Heart left ventricle (tissue), 16 donors: ENCODE results near the gene EIF6. TPM values are rescaled to one million over a fixed set of nuclear protein-coding genes. Genes with fewer than 3 reads are reported as not detected.

Experiments
- ATAC-seq, 4 donors: fragments of 200-7000 bp; cut with Tn5 transposase; one replicate each; pipeline ENCODE4 v1.9.1; 2020 to 2022; ENCODE audit warnings: moderate library complexity in 4 of 4, mild to moderate bottlenecking in 3 of 4, moderate number of reproducible peaks in 1 of 4
- DNase-seq, 5 donors: peaks; one replicate each; pipeline ENCODE4 v3.0.0-alpha.2; 2020
- H3K27ac ChIP-seq, 12 donors: fragments of 200-600 bp; sonication (generic) in 4 of 12; one replicate each; pipeline versions ENCODE4 v1.5.0 to v1.8.0; 2016 to 2022; ENCODE audit warnings: mild to moderate bottlenecking in 2 of 12
- H3K27me3 ChIP-seq, 9 donors: fragments of 200-600 bp; sonication (generic) in 2 of 9; one replicate each; pipeline versions ENCODE4 v1.5.1 to v1.8.0; 2016 to 2022; ENCODE audit warnings: mild to moderate bottlenecking in 3 of 9
- H3K36me3 ChIP-seq, 9 donors: fragments of 200-600 bp; sonication (generic) in 2 of 9; one replicate each; pipeline versions ENCODE4 v1.5.0 to v1.8.0; 2018 to 2022; ENCODE audit warnings: mild to moderate bottlenecking in 2 of 9
- H3K4me1 ChIP-seq, 12 donors: fragments of 200-600 bp; sonication (generic) in 4 of 12; one replicate each; pipeline versions ENCODE4 v1.5.0 to v1.8.0; 2016 to 2022; ENCODE audit warnings: mild to moderate bottlenecking in 3 of 12
- H3K4me3 ChIP-seq, 12 donors: fragments of 200-600 bp; sonication (generic) in 4 of 12; one replicate each; pipeline versions ENCODE4 v1.5.0 to v1.8.0; 2017 to 2022; ENCODE audit warnings: mild to moderate bottlenecking in 9 of 12, moderate library complexity in 4 of 12
- H3K9me3 ChIP-seq, 12 donors: fragments of 200-600 bp; sonication (generic) in 4 of 12; one replicate each; pipeline versions ENCODE4 v1.5.0 to v1.8.0; 2016 to 2022; ENCODE audit warnings: mild to moderate bottlenecking in 1 of 12
- POLR2A ChIP-seq, 2 donors: fragments of 450-650 bp; IDR thresholded peaks; one replicate each; pipeline ENCODE4 v1.6.1; 2017; ENCODE audit warnings: antibody characterized with exemption in 2 of 2, mild to moderate bottlenecking in 2 of 2, moderate library complexity in 2 of 2
- WGBS, 4 donors: extraction: QIAGEN DNeasy Blood & Tissue Kit in 2 of 4; methylation state at CpG; one replicate each; pipeline versions ENCODE4 v1.1.5 to v1.1.7; 2013 to 2018; 5-methylcytosine and 5-hydroxymethylcytosine counted together
- intact Hi-C, 10 donors: fragments of 100-400 bp; cut with DNase I; formaldehyde crosslinking; loops; one replicate each; pipeline versions ENCODE4 v1.11.1 to v1.14.2; 2022
- polyA plus RNA-seq, 2 donors: library from polyadenylated mRNA; stranded (reverse); fragments of 200-250 nt; gene quantifications; one replicate each; pipeline ENCODE4 v1.2.3, GENCODE V29; 2013
- total RNA-seq, 9 donors: library from RNA; depleted of rRNA in 2 of 9; stranded (reverse); fragments of >200 nt in 2 of 9; fragmentation: NEBNext Ultra II Directional in 3 of 9; extraction: Animal tissue kit (Norgen Biotek cat#: 25700) in 3 of 9; gene quantifications; one replicate each; pipeline versions ENCODE4 v1.1.0 to v1.2.4, GENCODE V29; 2016 to 2023
- TF ChIP-seq, protein P1 (sequence below), 12 donors: fragments of 200-600 bp; sonication (generic) in 4 of 12; IDR thresholded peaks; one replicate each; pipeline versions ENCODE4 v1.5.0 to v1.8.0; 2018 to 2022; ENCODE audit warnings: antibody characterized with exemption in 12 of 12, mild to moderate bottlenecking in 5 of 12
- donor health status: ischemic (EF 13 %, LVEDD 7.1; RV severe dilation, severe dysfunction).
- donor health status: healthy with polysubstance abuse.
- donor health status: DM: no; HTN: yes; CAD: no.
- donor health status: DM: no; HTN: no; CAD: no.
- donor health status: ischemic (EF 25% LVEDD 6.9; RV normal size, moderate dysfunction).
- donor health status: ischemic (EF 25% LVEDD 5.7; RV mildly dilated, moderate dysfunction).
- donor health status: healthy.
- donor health status: DM: yes; HTN: yes; CAD: no.
- donor health status: ischemic (EF 35%, LVEDD 5.7; RV mildly dilated, moderate dysfunction).
- donor health status: nonischemic (EF 11% LVEDD 7.7; RV severe dilation, severe dysfunction).
- donor health status: DM: yes; HTN: yes; CAD: no.
- donor health status: PGD.
- donor health status: ischemic (EF 29% LVEDD 5.4; RV normal size, mild dysfunction).
- donor health status: nonischemic (EF 23%, LVEDD 6.1; RV moderate dilation, normal function).

The EIF6 gene
- total and polyA plus RNA-seq, 11 donors = 27.5 to 150 (median 42.1) TPM

DNA sequence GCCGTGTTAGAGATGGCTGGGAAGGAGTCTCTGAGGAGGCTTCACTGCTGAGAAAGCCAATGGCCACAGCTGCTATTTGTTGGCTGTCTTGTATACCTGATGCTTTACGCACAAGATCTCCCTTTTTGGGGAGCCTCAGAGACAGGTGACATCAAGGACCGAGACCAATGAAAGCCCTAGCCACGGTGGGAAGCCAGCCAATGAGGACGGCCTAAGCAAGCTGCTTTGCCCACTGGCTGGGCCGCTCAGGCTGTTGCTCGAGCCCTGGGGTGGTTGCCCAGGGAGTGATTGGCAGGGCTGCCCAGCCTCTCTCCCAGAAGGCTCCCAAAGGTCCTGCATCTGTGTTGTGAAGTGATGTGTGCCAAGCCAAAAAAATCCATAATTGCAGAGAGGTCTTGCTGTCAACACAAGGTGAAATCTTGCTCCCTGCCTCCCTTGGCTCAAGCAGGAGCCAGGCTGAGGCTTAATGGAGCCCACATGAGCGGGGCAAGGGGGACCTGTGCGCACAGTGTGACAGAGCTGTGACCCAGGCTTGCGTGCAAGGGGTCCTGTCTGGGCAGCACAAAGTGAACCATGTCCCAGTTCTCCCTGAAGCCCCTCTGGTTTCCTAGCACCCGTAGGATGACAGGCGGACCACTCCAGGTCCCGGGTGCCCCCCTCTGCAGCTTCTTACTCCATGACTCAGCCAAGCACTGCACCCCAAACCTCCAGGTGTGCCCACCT, 11.0 kb downstream of the EIF6 start:
- Histone ChIP-seq H3K4me1 (peaks cover 2 to 39% (median 13%) of the 10 kb centered on the region in 12 donors), H3K27ac (peak overlapping the region in 1 of 12 donors; percentile 19), H3K9me3 (no peaks in the 10 kb centered on the region), H3K36me3 (peaks cover 0 to 64% (median 16%) of the 10 kb centered on the region in 9 donors), H3K27me3 (no peaks in the 10 kb centered on the region), H3K4me3 (no peak overlapping the region)
- 67 to 81% (median 74%) methylated on average over 11 to 13 of the region's 13 CpGs for WGBS, 4 donors
- peak in 4 of 5 donors; percentile 58 to 76 (median 63) for DNase-seq
- peak; percentile 12 to 28 (median 20) for ATAC-seq
- no peak for TF ChIP-seq POLR2A (IDR thresholded peaks at IDR 0.05)
- TF ChIP-seq, protein P1, sequence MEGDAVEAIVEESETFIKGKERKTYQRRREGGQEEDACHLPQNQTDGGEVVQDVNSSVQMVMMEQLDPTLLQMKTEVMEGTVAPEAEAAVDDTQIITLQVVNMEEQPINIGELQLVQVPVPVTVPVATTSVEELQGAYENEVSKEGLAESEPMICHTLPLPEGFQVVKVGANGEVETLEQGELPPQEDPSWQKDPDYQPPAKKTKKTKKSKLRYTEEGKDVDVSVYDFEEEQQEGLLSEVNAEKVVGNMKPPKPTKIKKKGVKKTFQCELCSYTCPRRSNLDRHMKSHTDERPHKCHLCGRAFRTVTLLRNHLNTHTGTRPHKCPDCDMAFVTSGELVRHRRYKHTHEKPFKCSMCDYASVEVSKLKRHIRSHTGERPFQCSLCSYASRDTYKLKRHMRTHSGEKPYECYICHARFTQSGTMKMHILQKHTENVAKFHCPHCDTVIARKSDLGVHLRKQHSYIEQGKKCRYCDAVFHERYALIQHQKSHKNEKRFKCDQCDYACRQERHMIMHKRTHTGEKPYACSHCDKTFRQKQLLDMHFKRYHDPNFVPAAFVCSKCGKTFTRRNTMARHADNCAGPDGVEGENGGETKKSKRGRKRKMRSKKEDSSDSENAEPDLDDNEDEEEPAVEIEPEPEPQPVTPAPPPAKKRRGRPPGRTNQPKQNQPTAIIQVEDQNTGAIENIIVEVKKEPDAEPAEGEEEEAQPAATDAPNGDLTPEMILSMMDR (IDR thresholded peaks at IDR 0.05) = no peak
- intact Hi-C loops = loop anchor here in 4 of 10 donors (10.0 kb wide), 3 partner anchors 129 to 439 kb away; partner anchors contain the start of genes ACSS2 (in 2 of the 4), GGT7 (in 2 of the 4) and EDEM2 (in 1 of the 4)

DNA sequence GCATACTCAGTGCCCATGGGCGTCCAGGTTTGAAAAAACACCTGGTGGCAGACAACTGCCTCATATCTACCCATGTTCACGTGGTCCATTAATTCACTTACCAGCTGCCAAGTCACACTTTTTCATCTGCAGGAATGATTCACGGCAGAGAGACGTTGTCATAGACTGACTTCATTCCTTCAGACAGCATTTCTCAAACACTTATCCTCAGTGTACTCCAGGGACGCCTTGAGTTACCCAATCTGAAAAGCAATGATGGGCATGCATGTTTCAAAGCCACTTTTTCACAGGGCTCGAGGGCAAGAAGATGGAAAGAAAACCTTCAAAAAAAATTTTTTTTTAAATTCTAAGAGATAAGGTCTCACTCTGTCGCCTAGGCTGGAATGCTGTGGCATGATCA, 12.7 kb downstream of the EIF6 start:
- WGBS, 4 donors = 74 to 82% (median 76%) methylated on average over 7 of the region's 7 CpGs
- H3K27me3 ChIP-seq = no peaks in the 10 kb centered on the region
- H3K36me3 ChIP-seq = peaks cover 0 to 78% (median 26%) of the 10 kb centered on the region in 9 donors
- no peak overlapping the region for H3K27ac ChIP-seq
- DNase-seq = no peak
- intact Hi-C loops = loop anchor here in 4 of 10 donors (10.0 kb wide), 3 partner anchors 127 to 437 kb away; partner anchors contain the start of genes ACSS2 (in 2 of the 4), GGT7 (in 2 of the 4) and EDEM2 (in 1 of the 4)
- ATAC-seq = no peak
- TF ChIP-seq, protein P1 (IDR thresholded peaks at IDR 0.05) = no peak
- no peak for TF ChIP-seq POLR2A (IDR thresholded peaks at IDR 0.05)
- no peaks in the 10 kb centered on the region for H3K9me3 ChIP-seq
- H3K4me3 ChIP-seq = no peak overlapping the region
- H3K4me1 ChIP-seq = peaks cover 0 to 30% (median 9%) of the 10 kb centered on the region in 12 donors

DNA sequence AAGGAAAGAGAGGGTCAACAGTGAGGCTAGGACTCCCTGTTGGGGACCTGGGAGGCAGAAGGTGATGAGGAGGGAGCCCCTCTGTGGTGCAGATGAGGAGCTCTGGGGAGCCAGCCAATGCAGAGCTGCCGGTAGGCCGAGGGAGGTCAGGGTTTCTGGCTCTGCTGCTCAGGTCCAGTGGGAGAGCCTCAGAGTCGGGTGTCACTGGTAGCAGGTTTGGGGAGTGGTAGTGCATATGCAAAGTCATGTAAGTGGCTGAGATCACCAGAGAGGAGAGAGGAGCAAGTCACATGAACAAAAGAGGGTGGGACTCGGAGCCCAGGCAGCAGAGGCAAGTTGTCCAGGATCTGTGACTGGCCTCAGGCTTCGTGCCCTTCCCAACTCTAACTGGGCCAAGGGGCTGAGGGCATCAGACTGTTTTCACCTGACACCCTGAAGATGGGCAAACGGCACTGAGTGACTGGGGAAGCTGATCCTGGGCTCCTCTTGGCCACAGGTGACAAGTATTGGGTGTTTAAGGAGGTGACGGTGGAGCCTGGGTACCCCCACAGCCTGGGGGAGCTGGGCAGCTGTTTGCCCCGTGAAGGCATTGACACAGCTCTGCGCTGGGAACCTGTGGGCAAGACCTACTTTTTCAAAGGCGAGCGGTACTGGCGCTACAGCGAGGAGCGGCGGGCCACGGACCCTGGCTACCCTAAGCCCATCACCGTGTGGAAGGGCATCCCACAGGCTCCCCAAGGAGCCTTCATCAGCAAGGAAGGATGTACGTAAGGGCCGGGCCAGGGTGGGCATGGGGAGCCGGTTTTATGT, 13.3 kb downstream of the EIF6 start:
- intact Hi-C loops = loop anchor here in 4 of 10 donors (10.0 kb wide), 3 partner anchors 126 to 436 kb away; partner anchors contain the start of genes ACSS2 (in 2 of the 4), GGT7 (in 2 of the 4) and EDEM2 (in 1 of the 4)
- Histone ChIP-seq H3K27ac (no peak overlapping the region), H3K27me3 (no peaks in the 10 kb centered on the region), H3K9me3 (no peaks in the 10 kb centered on the region), H3K4me1 (peaks cover 0 to 23% (median 2%) of the 10 kb centered on the region in 12 donors), H3K4me3 (no peak overlapping the region), H3K36me3 (peaks cover 0 to 78% (median 28%) of the 10 kb centered on the region in 9 donors)
- no peak for TF ChIP-seq POLR2A (IDR thresholded peaks at IDR 0.05)
- TF ChIP-seq, protein P1 (IDR thresholded peaks at IDR 0.05) = no peak
- WGBS, 4 donors = 90 to 93% (median 92%) methylated on average over 14 to 20 of the region's 20 CpGs
- DNase-seq = no peak
- ATAC-seq = no peak
